Endothelial cell (in vitro differentiated cells): ENCODE measurements around the gene RHBDD3. TPM values are rescaled to one million over a fixed set of nuclear protein-coding genes. Genes with fewer than 3 reads are reported as not detected.

Experiments
- DNase-seq: peaks from one replicate; pipeline ENCODE4 v3.0.0; 2021; ENCODE audit warnings: low spot score
- H3K27ac Mint-ChIP-seq: one replicate; pipeline ENCODE4 v1.8.0; 2021; ENCODE audit warnings: mixed read lengths, inconsistent platforms; ENCODE audit not compliant: unreplicated experiment
- H3K27me3 Mint-ChIP-seq: one replicate; pipeline ENCODE4 v1.8.0; 2021; ENCODE audit warnings: mild to moderate bottlenecking, moderate library complexity, mixed read lengths, inconsistent platforms; ENCODE audit not compliant: unreplicated experiment
- H3K36me3 Mint-ChIP-seq: one replicate; pipeline ENCODE4 v1.8.0; 2021; ENCODE audit warnings: mild to moderate bottlenecking, low read depth, mixed read lengths, inconsistent platforms; ENCODE audit not compliant: unreplicated experiment
- H3K4me1 Mint-ChIP-seq: one replicate; pipeline ENCODE4 v1.8.0; 2021; ENCODE audit warnings: mild to moderate bottlenecking, mixed read lengths, inconsistent platforms; ENCODE audit not compliant: unreplicated experiment
- H3K4me3 Mint-ChIP-seq: one replicate; pipeline ENCODE4 v1.8.0; 2021; ENCODE audit warnings: mild to moderate bottlenecking, mixed read lengths, inconsistent platforms; ENCODE audit not compliant: unreplicated experiment
- H3K9me3 Mint-ChIP-seq: one replicate; pipeline ENCODE4 v1.8.0; 2021; ENCODE audit warnings: mixed read lengths, inconsistent platforms; ENCODE audit not compliant: unreplicated experiment
- total RNA-seq: library from RNA; stranded (reverse); fragmentation: NEBNext Ultra II Directional; extraction: Animal tissue kit (Norgen Biotek cat#: 25700); gene quantifications from one replicate; pipeline ENCODE4 v1.2.1, GENCODE V29; 2021; ENCODE audit not compliant: unreplicated experiment
- TF ChIP-seq, protein P1 (sequence below): fragments of 200-600 bp; sonication (generic); IDR thresholded peaks from one replicate; pipeline ENCODE4 v1.5.0; 2021; ENCODE audit warnings: antibody characterized with exemption; ENCODE audit not compliant: unreplicated experiment

The RHBDD3 gene
- total RNA-seq, 1 donor from 2014 or later = 56.5 TPM

DNA sequence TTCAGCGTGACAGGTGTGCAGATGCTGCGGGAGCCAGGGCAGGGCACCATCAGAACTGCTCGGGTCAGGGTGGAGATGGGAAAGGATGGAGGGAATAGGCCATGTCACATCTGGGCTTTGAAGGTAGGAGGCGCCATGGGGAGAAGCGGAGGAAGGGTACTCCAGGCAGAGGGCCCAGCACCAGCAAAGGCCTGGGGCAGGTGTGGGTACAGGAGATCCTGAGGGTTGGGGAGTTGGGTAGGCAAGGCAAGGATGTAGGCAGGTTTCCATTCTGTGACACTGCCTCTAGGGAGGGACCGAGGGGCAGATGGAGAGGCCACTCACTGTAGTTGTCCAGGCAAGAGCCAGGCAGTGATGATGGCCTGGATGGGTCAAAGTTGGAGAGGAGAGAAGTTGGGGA lies 53.5 kb downstream of the RHBDD3 start:
- peaks cover 10% of the 10 kb centered on the region for H3K4me1 Mint-ChIP-seq
- no peak overlapping the region for H3K4me3 Mint-ChIP-seq
- DNase-seq = no peak
- H3K9me3 Mint-ChIP-seq = no peaks in the 10 kb centered on the region
- TF ChIP-seq, protein P1, sequence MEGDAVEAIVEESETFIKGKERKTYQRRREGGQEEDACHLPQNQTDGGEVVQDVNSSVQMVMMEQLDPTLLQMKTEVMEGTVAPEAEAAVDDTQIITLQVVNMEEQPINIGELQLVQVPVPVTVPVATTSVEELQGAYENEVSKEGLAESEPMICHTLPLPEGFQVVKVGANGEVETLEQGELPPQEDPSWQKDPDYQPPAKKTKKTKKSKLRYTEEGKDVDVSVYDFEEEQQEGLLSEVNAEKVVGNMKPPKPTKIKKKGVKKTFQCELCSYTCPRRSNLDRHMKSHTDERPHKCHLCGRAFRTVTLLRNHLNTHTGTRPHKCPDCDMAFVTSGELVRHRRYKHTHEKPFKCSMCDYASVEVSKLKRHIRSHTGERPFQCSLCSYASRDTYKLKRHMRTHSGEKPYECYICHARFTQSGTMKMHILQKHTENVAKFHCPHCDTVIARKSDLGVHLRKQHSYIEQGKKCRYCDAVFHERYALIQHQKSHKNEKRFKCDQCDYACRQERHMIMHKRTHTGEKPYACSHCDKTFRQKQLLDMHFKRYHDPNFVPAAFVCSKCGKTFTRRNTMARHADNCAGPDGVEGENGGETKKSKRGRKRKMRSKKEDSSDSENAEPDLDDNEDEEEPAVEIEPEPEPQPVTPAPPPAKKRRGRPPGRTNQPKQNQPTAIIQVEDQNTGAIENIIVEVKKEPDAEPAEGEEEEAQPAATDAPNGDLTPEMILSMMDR = no peak
- H3K27me3 Mint-ChIP-seq = peaks cover 17% of the 10 kb centered on the region
- no peak overlapping the region for H3K27ac Mint-ChIP-seq
- H3K36me3 Mint-ChIP-seq = no peaks in the 10 kb centered on the region

DNA sequence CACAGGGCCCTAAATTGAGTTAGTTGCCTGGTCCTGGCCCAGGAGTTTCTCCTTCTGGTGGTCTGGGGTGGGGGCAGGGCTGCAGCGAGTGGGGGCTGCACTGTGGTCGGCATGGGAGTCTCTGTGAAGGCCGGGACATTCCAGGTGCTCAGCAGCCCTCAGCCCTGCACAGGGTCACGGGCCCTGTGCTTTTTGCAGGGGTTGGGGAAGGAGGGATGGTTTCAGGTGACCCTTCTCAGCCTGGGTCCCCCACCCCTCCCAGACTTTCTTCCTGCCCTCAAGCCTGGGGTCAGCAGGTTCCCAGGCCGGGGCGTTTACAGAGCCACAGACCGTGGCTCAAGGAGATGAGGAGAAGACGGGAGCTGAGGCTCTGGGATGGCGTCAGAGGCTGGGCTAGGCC lies 54.3 kb downstream of the RHBDD3 start:
- H3K9me3 Mint-ChIP-seq = no peaks in the 10 kb centered on the region
- no peak overlapping the region for H3K4me3 Mint-ChIP-seq
- TF ChIP-seq, protein P1 = no peak
- no peak overlapping the region for H3K27ac Mint-ChIP-seq
- H3K4me1 Mint-ChIP-seq = peaks cover 10% of the 10 kb centered on the region
- no peak for DNase-seq
- H3K36me3 Mint-ChIP-seq = no peaks in the 10 kb centered on the region
- H3K27me3 Mint-ChIP-seq = peaks cover 17% of the 10 kb centered on the region

DNA sequence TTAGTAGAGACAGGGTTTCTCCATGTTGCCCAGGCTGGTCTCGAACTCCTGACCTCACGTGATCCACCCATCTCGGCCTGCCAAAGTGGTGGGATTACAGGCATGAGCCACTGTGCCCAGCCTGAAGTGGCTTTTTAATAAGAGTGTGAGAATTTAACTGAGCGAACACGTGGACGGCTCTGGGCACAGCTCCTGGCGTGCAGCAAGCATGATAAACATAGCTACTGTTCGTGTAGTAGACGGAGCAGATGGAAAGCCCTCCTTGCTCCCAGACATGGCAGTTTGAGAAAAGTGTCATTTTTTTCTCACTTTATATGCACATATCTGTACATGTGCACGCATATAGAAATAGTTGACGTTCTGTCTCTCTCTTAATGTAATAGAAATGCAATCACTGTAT lies 55.0 kb downstream of the RHBDD3 start:
- no peak for DNase-seq
- Mint-ChIP-seq H3K27ac (no peak overlapping the region), H3K27me3 (peaks cover 10% of the 10 kb centered on the region), H3K4me3 (no peak overlapping the region), H3K36me3 (no peaks in the 10 kb centered on the region), H3K9me3 (no peaks in the 10 kb centered on the region), H3K4me1 (peaks cover 10% of the 10 kb centered on the region)
- TF ChIP-seq, protein P1 = no peak

DNA sequence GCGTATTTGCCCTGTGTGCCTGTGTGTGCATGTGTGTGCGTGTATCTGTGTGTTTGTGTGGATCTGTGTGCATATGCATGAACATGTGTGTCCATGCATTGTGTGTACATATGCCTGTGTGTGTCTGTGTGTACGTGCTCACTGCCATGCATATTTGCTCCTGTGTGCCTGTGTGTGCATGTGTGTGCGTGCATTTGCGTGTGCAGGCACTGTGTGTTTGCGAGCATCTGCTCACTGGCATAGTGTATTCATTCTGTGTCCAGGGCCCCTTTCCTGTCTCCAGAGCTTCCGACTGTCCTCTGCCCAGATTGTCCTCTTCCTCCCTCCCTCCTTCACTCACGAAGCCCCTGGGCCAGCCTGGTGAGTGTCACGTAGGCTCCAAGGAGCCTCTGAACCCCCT lies 56.3 kb downstream of the RHBDD3 start:
- Mint-ChIP-seq H3K4me1 (peaks cover 10% of the 10 kb centered on the region), H3K4me3 (no peak overlapping the region), H3K27me3 (peaks cover 10% of the 10 kb centered on the region), H3K9me3 (no peaks in the 10 kb centered on the region), H3K27ac (no peak overlapping the region), H3K36me3 (no peaks in the 10 kb centered on the region)
- no peak for DNase-seq
- TF ChIP-seq, protein P1 = no peak

DNA sequence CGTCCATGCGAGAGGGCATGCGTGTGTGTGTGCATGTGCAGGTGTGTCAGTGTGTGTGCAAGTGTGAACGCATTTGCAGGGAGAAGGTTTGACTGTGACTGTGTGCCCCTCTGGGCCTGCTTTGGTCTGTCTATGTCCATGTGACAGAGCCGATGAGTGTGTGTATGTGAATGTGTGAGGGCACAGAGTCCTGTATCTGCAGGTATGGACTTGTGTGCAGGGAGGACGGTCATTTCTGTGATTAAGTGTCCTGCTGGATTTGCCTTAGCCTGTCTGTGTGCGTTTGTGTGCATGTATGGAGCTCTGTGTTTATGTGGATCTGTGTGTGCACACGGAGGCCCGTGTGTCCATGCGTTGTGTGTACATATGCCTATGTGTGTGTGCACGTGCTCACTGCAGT lies 56.7 kb downstream of the RHBDD3 start:
- H3K36me3 Mint-ChIP-seq = no peaks in the 10 kb centered on the region
- peaks cover 10% of the 10 kb centered on the region for H3K27me3 Mint-ChIP-seq
- no peak overlapping the region for H3K4me3 Mint-ChIP-seq
- H3K9me3 Mint-ChIP-seq = no peaks in the 10 kb centered on the region
- H3K27ac Mint-ChIP-seq = no peak overlapping the region
- TF ChIP-seq, protein P1 = no peak
- DNase-seq = no peak
- H3K4me1 Mint-ChIP-seq = peaks cover 10% of the 10 kb centered on the region

Other genes with a start within 250 kb of the RHBDD3 start
- gene C22orf31, start 206.2 kb downstream of the RHBDD3 start, total RNA-seq = not detected
- 3.1 TPM for gene KREMEN1, start 194.9 kb downstream of the RHBDD3 start, total RNA-seq
- gene EMID1, start 62.1 kb downstream of the RHBDD3 start, total RNA-seq = 25.5 TPM
- 307 TPM for gene EWSR1, start 287 bp upstream of the RHBDD3 start, total RNA-seq
- gene GAS2L1, start 38.7 kb upstream of the RHBDD3 start, total RNA-seq = 33.6 TPM
- 30.1 TPM for gene RASL10A, start 47.7 kb upstream of the RHBDD3 start, total RNA-seq
- 316 TPM for gene AP1B1, start 120.6 kb upstream of the RHBDD3 start, total RNA-seq
- not detected for gene RFPL1, start 170.6 kb upstream of the RHBDD3 start, total RNA-seq
- 18.2 TPM for gene NEFH, start 212.2 kb upstream of the RHBDD3 start, total RNA-seq